NOMO-1 (cell line): ENCODE results near the gene BRK1.
"Not testable (repeated sequence)": the region's sequence is repeated elsewhere in the genome, so short reads cannot be mapped to it uniquely, and the experiment has no call there.

ENCODE experiments used
- DNase-seq, 2 experiments: peaks; one replicate each; lab custom pipeline; 2025; ENCODE audit not compliant: unreplicated experiment in 2 of 2; lab: John Stamatoyannopoulos, UW

BRK1 gene

GRCh38 chr3:10142707-10143560 lies 27.5 kb downstream of the BRK1 start:
- DNase-seq = no peak

GRCh38 chr3:10145685-10146084 lies 30.2 kb downstream of the BRK1 start:
- DNase-seq = peak in 1 of 2 experiments; percentile 10

- DNase-seq = peak; percentile 74 to 86
Measured at GRCh38 chr3:10149226-10149625, 33.8 kb downstream of the BRK1 start.

- no peak for DNase-seq
Measured at GRCh38 chr3:10150987-10151386, 35.5 kb downstream of the BRK1 start.

GRCh38 chr3:10154335-10155122 lies 39.1 kb downstream of the BRK1 start:
- DNase-seq = no peak

- no peak for DNase-seq
Measured at GRCh38 chr3:10155123-10155472, 39.6 kb downstream of the BRK1 start.

GRCh38 chr3:10155658-10156057 lies 40.2 kb downstream of the BRK1 start:
- no peak for DNase-seq

- no peak for DNase-seq
Measured at GRCh38 chr3:10157031-10157430, 41.6 kb downstream of the BRK1 start.

- DNase-seq = not testable (repeated sequence)
Measured at GRCh38 chr3:10158555-10158954, 43.1 kb downstream of the BRK1 start.

- DNase-seq = no peak
Measured at GRCh38 chr3:10160346-10160745, 44.9 kb downstream of the BRK1 start.

GRCh38 chr3:10160925-10161324 lies 45.5 kb downstream of the BRK1 start:
- no peak for DNase-seq

GRCh38 chr3:10162185-10162584 lies 46.7 kb downstream of the BRK1 start:
- peak; percentile 23 to 42 for DNase-seq

- DNase-seq = not testable (repeated sequence)
Measured at GRCh38 chr3:10164201-10164545, 48.7 kb downstream of the BRK1 start.

- peak; percentile 13 to 24 for DNase-seq
Measured at GRCh38 chr3:10164546-10165393, 49.3 kb downstream of the BRK1 start, which contains the start of gene IRAK2. TSS of gene IRAK2 (plus strand) at chr3:10164919. CDS start at chr3:10164955, 36 bp downstream.

- no peak for DNase-seq
Measured at GRCh38 chr3:10166213-10166604, 50.7 kb downstream of the BRK1 start.

GRCh38 chr3:10169000-10169496 lies 53.6 kb downstream of the BRK1 start:
- no peak for DNase-seq

GRCh38 chr3:10170915-10171478 lies 55.5 kb downstream of the BRK1 start:
- DNase-seq = no peak

- no peak for DNase-seq
Measured at GRCh38 chr3:10173095-10173925, 57.8 kb downstream of the BRK1 start.

GRCh38 chr3:10173926-10174435 lies 58.5 kb downstream of the BRK1 start:
- peak in 1 of 2 experiments; percentile 51 for DNase-seq
